ENCODE results near the gene IZUMO3. TPM values are rescaled to one million over a fixed set of nuclear protein-coding genes. Genes with fewer than 3 reads are reported as not detected.
"Not testable (repeated sequence)": the region's sequence is repeated elsewhere in the genome, so short reads cannot be mapped to it uniquely, and the experiment has no call there.

Gene IZUMO3, protein sequence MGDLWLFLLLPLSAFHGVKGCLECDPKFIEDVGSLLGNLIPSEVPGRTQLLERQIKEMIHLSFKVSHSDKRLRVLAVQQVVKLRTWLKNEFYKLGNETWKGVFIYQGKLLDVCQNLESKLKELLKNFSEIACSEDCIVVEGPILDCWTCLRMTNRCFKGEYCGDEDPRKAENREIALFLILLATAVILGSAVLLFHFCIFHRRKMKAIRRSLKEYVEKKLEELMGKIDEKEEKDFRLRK
- total RNA-seq: not detected

DNA sequence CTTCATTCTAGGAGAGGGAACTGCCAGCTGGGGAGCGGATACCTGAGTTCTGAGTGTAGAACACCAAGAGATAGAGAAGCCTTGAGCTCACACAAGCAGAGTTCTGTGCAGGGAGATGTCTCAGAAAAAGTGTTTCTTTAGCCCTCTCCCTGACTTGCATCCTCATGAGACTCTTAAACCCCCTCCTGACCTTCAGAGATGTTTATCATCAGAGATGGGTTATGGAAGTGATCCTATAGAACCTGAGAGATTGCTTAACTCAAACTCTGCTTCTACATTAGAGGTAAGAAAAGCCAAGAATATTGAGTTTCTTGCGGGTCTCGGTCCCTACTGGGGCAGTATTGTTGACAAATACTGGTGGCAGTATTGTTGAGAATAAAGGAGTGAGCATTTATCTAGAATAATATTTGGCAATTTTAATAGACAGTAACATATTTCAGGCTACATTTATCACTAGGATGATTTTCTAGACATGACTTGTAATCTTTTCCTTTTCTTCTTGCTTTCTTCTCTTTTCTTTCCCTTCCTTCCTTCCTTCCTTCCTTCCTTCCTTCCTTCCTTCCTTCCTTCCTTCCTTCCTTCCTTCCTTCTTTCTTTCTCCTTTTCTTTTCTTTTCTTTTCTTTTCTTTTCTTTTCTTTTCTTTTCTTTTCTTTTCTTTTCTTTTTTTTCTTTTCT is at the start of gene IZUMO3:
Gene IZUMO3 (minus strand): TSS at position 51 of the 676 bp plus-strand sequence. CDS start 248 bp downstream, outside the sequence.
- H3K4me3 ChIP-seq: no peak within 1 kb of the TSS
- H3K27ac ChIP-seq: no peak within 1 kb of the TSS
- no peaks in the 10 kb centered on the region for H3K36me3 ChIP-seq
- no peaks in the 10 kb centered on the region for H3K9me3 ChIP-seq
- no peaks in the 10 kb centered on the region for H3K4me1 ChIP-seq
- no peak for DNase-seq (ENCODE audit: low spot score)
- no peaks in the 10 kb centered on the region for H3K27me3 ChIP-seq
- TF ChIP-seq CTCF (IDR thresholded peaks at IDR 0.05): no peak

DNA sequence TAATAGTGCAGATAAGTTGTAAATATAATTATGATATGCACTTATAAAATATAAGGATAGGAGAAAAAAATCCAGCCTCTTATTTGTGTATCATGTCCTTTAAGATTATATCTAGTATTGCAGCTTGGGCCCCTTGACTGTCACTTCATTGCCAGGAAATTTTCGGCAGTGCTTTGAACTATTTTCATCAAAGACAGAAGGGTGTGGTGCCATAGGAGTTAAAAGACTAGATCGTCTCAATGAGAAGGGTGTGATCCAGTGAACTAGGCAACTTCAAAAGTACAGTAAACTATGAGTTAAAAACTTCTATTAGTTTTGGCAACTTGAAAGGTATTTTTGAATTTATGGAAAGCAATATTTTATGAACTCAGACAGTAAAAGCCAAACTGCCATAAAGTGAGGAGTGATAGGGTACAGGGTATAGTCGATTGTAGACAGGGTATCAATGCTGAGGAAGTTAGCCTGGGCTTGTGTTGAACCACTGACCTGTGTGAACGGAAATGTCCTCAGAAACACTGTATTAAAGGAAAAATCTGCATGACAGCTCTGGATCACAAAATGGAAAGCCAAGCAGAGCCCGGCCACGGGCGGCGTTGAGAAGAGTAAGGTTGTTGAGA is 48.6 kb upstream of the IZUMO3 start:
- no peaks in the 10 kb centered on the region for H3K27me3 ChIP-seq
- H3K36me3 ChIP-seq: no peaks in the 10 kb centered on the region
- TF ChIP-seq CTCF (IDR thresholded peaks at IDR 0.05): no peak
- no peak overlapping the region for H3K4me3 ChIP-seq
- H3K27ac ChIP-seq: no peak overlapping the region
- H3K9me3 ChIP-seq: no peaks in the 10 kb centered on the region
- DNase-seq (ENCODE audit: low spot score): no peak
- no peaks in the 10 kb centered on the region for H3K4me1 ChIP-seq

- no peak for DNase-seq (ENCODE audit: low spot score)
- no peaks in the 10 kb centered on the region for H3K4me1 ChIP-seq
- H3K27me3 ChIP-seq: no peaks in the 10 kb centered on the region
- no peaks in the 10 kb centered on the region for H3K36me3 ChIP-seq
- no peak overlapping the region for H3K4me3 ChIP-seq
- peaks cover 0 to 8% of the 10 kb centered on the region in 2 donors for H3K9me3 ChIP-seq
- TF ChIP-seq CTCF (IDR thresholded peaks at IDR 0.05): no peak
- H3K27ac ChIP-seq: no peak overlapping the region
Measured at GRCh38 chr9:24590432-24590831, 44.7 kb upstream of the IZUMO3 start.

- no peak for DNase-seq (ENCODE audit: low spot score)
- Histone ChIP-seq H3K9me3 (peaks cover 0 to 10% of the 10 kb centered on the region in 2 donors), H3K4me1 (no peaks in the 10 kb centered on the region), H3K4me3 (no peak overlapping the region), H3K27me3 (no peaks in the 10 kb centered on the region), H3K36me3 (no peaks in the 10 kb centered on the region), H3K27ac (no peak overlapping the region)
- TF ChIP-seq CTCF (IDR thresholded peaks at IDR 0.05): no peak
Measured at GRCh38 chr9:24587883-24588282, 42.2 kb upstream of the IZUMO3 start.

- Histone ChIP-seq H3K9me3 (peaks cover 0 to 10% of the 10 kb centered on the region in 2 donors), H3K27me3 (no peaks in the 10 kb centered on the region), H3K4me1 (no peaks in the 10 kb centered on the region), H3K36me3 (no peaks in the 10 kb centered on the region), H3K4me3 (no peak overlapping the region), H3K27ac (no peak overlapping the region)
- TF ChIP-seq CTCF (IDR thresholded peaks at IDR 0.05): no peak
- no peak for DNase-seq (ENCODE audit: low spot score)
Measured at GRCh38 chr9:24582146-24583126, 36.7 kb upstream of the IZUMO3 start.

DNA sequence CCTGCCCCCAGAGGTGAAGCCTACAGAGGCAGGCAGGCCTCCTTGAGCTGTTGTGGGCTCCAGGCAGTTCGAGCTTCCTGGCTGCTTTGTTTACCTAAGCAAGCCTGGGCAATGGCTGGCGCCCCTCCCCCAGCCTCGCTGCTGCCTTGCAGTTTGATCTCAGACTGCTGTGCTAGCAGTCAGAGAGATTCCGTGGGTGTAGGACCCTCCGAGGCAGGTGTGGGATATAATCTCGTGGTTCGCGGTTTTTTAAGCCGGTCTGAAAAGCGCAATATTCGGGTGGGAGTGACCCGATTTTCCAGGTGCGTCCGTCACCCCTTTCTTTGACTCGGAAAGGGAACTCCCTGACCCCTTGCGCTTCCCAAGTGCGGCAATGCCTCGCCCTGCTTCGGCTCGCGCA is 34.3 kb upstream of the IZUMO3 start:
- not testable (repeated sequence) for H3K9me3 ChIP-seq; H3K4me1 ChIP-seq; H3K36me3 ChIP-seq; H3K4me3 ChIP-seq; DNase-seq (ENCODE audit: low spot score); H3K27ac ChIP-seq; H3K27me3 ChIP-seq

All from right atrium auricular region (tissue), 2 donors.